SU-DHL-6 (cell line): ENCODE measurements around the gene PRR7.

Experiments
- H2AFZ ChIP-seq: fragments of 200-600 bp; sonication (generic); 2 replicates; pipeline ENCODE4 v1.6.1; 2014; ENCODE audit warnings: low read depth, mild to moderate bottlenecking, moderate library complexity, mixed read lengths, antibody characterized with exemption, low read length; ENCODE audit not compliant: severe bottlenecking
- H3F3A ChIP-seq: fragments of 200-600 bp; shearing (Covaris generic); 2 replicates; pipeline ENCODE4 v1.6.0; 2016; ENCODE audit warnings: antibody characterized with exemption, mild to moderate bottlenecking; ENCODE audit not compliant: insufficient read depth
- H3K27ac ChIP-seq: fragments of 200-600 bp; sonication (generic); 2 replicates; pipeline ENCODE4 v1.5.1; 2016; ENCODE audit warnings: low read depth, mild to moderate bottlenecking, low read length, moderate library complexity, mixed read lengths
- H3K27me3 ChIP-seq: fragments of 200-600 bp; sonication (generic), shearing (Covaris generic); 2 replicates; pipeline ENCODE4 v1.6.0; 2014; ENCODE audit warnings: mild to moderate bottlenecking, low read length
- H3K36me3 ChIP-seq: fragments of 200-600 bp; sonication (generic); 2 replicates; pipeline ENCODE4 v1.6.1; 2014; ENCODE audit warnings: mild to moderate bottlenecking, low read length, mixed read lengths
- H3K4me2 ChIP-seq: fragments of 300-600, 200-600 bp; shearing (Covaris generic), sonication (generic); 2 replicates; pipeline ENCODE4 v1.6.0; 2014; ENCODE audit warnings: low read length, low read depth, mild to moderate bottlenecking; ENCODE audit not compliant: poor library complexity, severe bottlenecking
- H3K4me3 ChIP-seq: fragments of 200-600 bp; sonication (generic); 2 replicates; pipeline ENCODE4 v1.5.1; 2014; ENCODE audit warnings: antibody characterized with exemption, low read length, mild to moderate bottlenecking, mixed read lengths; ENCODE audit not compliant: insufficient read depth, poor library complexity, severe bottlenecking
- H3K79me2 ChIP-seq: fragments of 200-600 bp; sonication (generic); 2 replicates; pipeline ENCODE4 v1.6.1; 2014; ENCODE audit warnings: mild to moderate bottlenecking, low read length, moderate library complexity; ENCODE audit not compliant: insufficient read depth
- H3K9ac ChIP-seq: fragments of 200-600 bp; sonication (generic); 2 replicates; pipeline ENCODE4 v1.7.0; 2014; ENCODE audit warnings: mild to moderate bottlenecking, low read length
- H3K9me2 ChIP-seq: fragments of 200-600 bp; sonication (generic); replicated peaks from 2 replicates; pipeline ENCODE4 v1.6.1; 2014; ENCODE audit warnings: low read length; ENCODE audit not compliant: insufficient read depth
- H3K9me3 ChIP-seq: fragments of 200-600 bp; sonication (generic); 2 replicates; pipeline ENCODE4 v1.6.1; 2014; ENCODE audit warnings: low read length, mixed read lengths; ENCODE audit not compliant: insufficient read depth
- H4K20me1 ChIP-seq: fragments of 200-600 bp; sonication (generic); 2 replicates; pipeline ENCODE4 v1.6.1; 2014; ENCODE audit warnings: low read depth, mild to moderate bottlenecking, antibody characterized with exemption, low read length, moderate library complexity, mixed read lengths
- EZH2phosphoT487 ChIP-seq: fragments of 200-600 bp; sonication (generic), shearing (Covaris generic); conservative IDR thresholded peaks from 2 replicates; pipeline ENCODE4 v1.6.1; 2018; ENCODE audit warnings: mild to moderate bottlenecking, antibody characterized with exemption, low read length, moderate library complexity, mixed read lengths
- TF ChIP-seq, protein P1 (sequence below): fragments of 200-600 bp; sonication (generic); IDR thresholded peaks from one replicate; pipeline ENCODE4 v1.5.1; 2017; ENCODE audit warnings: antibody characterized with exemption, mild to moderate bottlenecking, low read length, moderate library complexity; ENCODE audit not compliant: insufficient read depth, poor library complexity, severe bottlenecking

PRR7 gene

DNA sequence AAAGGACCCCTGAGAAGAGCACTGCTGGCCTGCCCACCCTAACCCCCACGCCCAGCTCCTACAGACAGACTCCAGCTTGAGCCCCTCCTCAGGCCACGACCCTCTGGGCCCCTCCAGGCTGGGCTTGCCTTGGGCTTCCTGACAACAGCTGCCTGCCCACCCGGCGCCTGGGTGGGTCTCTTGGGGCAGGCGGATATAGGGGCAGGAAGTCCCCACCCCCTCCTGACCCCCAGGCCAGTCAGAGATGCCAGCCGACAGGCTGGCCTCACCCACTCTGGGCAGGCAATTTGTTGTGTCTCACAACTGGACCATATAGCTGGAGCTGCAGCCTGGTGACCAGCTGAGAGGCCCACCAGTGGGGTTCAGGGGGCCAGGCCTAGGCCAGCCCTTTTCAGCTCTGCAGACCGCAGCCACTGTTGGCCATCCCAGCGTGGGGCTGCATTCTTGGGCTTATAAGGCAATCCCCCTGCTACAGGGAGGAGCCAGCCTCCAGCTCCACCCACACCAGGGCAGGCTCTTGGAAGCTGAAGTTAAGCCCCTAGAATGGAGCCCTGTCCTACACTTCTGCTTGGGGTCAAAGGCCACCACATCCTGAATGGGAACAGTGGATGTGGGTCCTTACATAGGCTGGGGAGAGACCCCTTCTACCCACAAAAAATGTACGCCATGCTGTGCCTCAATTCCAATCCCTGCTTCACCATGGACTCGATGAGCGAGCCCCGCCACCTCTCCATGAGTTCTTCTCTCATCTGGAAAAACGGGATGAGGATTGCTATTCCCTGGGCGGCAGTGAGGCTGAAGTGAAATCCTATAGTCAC is 48.8 kb downstream of the PRR7 start:
- Histone ChIP-seq H3K9me3 (no peaks in the 10 kb centered on the region), H3K27ac (no peak overlapping the region), H3K4me2 (peak overlapping the region; percentile 71), H3K9me2 (no peaks in the 10 kb centered on the region), H3F3A (peaks cover 5% of the 10 kb centered on the region; the same call in 1 of the 2 replicates), H2AFZ (no peak overlapping the region), H3K36me3 (no peaks in the 10 kb centered on the region), H3K4me3 (no peak overlapping the region), H4K20me1 (no peaks in the 10 kb centered on the region), H3K9ac (0 out of 2 replicates have a peak overlapping the region, but pooled peaks have one; percentile 75), H3K27me3 (no peaks in the 10 kb centered on the region), H3K79me2 (no peaks in the 10 kb centered on the region)
- TF ChIP-seq, protein P1, sequence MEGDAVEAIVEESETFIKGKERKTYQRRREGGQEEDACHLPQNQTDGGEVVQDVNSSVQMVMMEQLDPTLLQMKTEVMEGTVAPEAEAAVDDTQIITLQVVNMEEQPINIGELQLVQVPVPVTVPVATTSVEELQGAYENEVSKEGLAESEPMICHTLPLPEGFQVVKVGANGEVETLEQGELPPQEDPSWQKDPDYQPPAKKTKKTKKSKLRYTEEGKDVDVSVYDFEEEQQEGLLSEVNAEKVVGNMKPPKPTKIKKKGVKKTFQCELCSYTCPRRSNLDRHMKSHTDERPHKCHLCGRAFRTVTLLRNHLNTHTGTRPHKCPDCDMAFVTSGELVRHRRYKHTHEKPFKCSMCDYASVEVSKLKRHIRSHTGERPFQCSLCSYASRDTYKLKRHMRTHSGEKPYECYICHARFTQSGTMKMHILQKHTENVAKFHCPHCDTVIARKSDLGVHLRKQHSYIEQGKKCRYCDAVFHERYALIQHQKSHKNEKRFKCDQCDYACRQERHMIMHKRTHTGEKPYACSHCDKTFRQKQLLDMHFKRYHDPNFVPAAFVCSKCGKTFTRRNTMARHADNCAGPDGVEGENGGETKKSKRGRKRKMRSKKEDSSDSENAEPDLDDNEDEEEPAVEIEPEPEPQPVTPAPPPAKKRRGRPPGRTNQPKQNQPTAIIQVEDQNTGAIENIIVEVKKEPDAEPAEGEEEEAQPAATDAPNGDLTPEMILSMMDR = no peak
- TF ChIP-seq EZH2phosphoT487 = no peak

GRCh38 chr5:177496070-177496726 is 49.6 kb downstream of the PRR7 start:
- H4K20me1 ChIP-seq = no peaks in the 10 kb centered on the region
- no peaks in the 10 kb centered on the region for H3K36me3 ChIP-seq
- H3F3A ChIP-seq = peaks cover 5% of the 10 kb centered on the region; the same call in 1 of the 2 replicates
- no peak overlapping the region for H2AFZ ChIP-seq
- no peaks in the 10 kb centered on the region for H3K27me3 ChIP-seq
- no peak overlapping the region for H3K27ac ChIP-seq
- H3K79me2 ChIP-seq = no peaks in the 10 kb centered on the region
- no peak for TF ChIP-seq EZH2phosphoT487
- TF ChIP-seq, protein P1 = no peak
- peak overlapping the region; percentile 71 for H3K4me2 ChIP-seq
- peak overlapping the region; percentile 75 for H3K9ac ChIP-seq
- H3K9me2 ChIP-seq = no peaks in the 10 kb centered on the region
- no peaks in the 10 kb centered on the region for H3K9me3 ChIP-seq
- peak overlapping the region; percentile 70 for H3K4me3 ChIP-seq

- Histone ChIP-seq H4K20me1 (no peaks in the 10 kb centered on the region), H3K9me3 (no peaks in the 10 kb centered on the region), H3K4me3 (peak overlapping the region; percentile 70), H3K79me2 (no peaks in the 10 kb centered on the region), H3K9ac (peak overlapping the region; percentile 75), H3K27me3 (no peaks in the 10 kb centered on the region), H3K4me2 (peak overlapping the region; percentile 71), H3K27ac (peak overlapping the region; percentile 34; the same call in 1 of the 2 replicates), H2AFZ (peak overlapping the region; percentile 65), H3F3A (peaks cover 9% of the 10 kb centered on the region), H3K9me2 (no peaks in the 10 kb centered on the region), H3K36me3 (no peaks in the 10 kb centered on the region)
- TF ChIP-seq, protein P1 = no peak
- no peak for TF ChIP-seq EZH2phosphoT487
Measured at GRCh38 chr5:177496727-177497291, 50.2 kb downstream of the PRR7 start.
